Nephron (organoid): Measurements from ENCODE around the gene MECR.
"Not testable (repeated sequence)": the region's sequence is repeated elsewhere in the genome, so short reads cannot be mapped to it uniquely, and the experiment has no call there.

Experiments used
- H3K27ac Mint-ChIP-seq, 3 experiments: 2 replicates each; pipeline ENCODE4 v1.8.0; 2020; ENCODE audit warnings: mixed read lengths in 3 of 3, mild to moderate bottlenecking in 2 of 3, moderate library complexity in 1 of 3
- H3K27me3 Mint-ChIP-seq: 2 replicates; pipeline ENCODE4 v1.8.0; 2021; ENCODE audit warnings: low read depth, mild to moderate bottlenecking, moderate library complexity, mixed read lengths
- H3K36me3 Mint-ChIP-seq: 2 replicates; pipeline ENCODE4 v1.8.0; 2020; ENCODE audit warnings: low read depth, mixed read lengths
- H3K4me1 Mint-ChIP-seq: 2 replicates; pipeline ENCODE4 v1.8.0; 2020; ENCODE audit warnings: mixed read lengths
- H3K4me3 Mint-ChIP-seq, 3 experiments: 2 replicates each; pipeline ENCODE4 v1.8.0; 2020; ENCODE audit warnings: mild to moderate bottlenecking in 3 of 3, mixed read lengths in 3 of 3, moderate library complexity in 2 of 3
- H3K9me3 Mint-ChIP-seq: 2 replicates; pipeline ENCODE4 v1.8.0; 2020; ENCODE audit warnings: mixed read lengths
- CTCF ChIP-seq, 3 experiments: fragments of 200-600 bp; sonication (generic); IDR thresholded peaks; one replicate each; pipeline ENCODE4 v1.5.0; 2021; ENCODE audit warnings: antibody characterized with exemption in 3 of 3; ENCODE audit not compliant: unreplicated experiment in 3 of 3

Gene MECR

DNA sequence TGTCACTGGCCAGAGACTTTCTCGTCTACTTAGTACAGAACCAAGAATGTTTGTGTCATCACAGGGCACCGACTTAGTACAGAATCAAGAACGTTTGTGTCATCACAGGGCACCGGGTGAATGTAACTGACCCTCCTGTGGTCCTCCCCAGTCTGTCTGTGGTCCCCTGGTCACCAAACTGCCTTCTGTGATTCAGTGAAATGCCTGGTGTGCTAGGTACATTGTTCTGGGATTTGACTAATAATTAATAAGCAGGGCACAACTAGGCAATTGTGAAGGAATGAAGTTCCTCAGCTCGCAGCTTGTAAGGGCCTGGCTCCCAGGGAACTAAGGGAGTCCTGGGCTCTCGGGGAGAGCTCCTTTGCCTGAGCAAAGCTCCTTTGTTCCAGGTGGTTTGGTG, 7.2 kb downstream of the MECR start:
- H3K4me3 Mint-ChIP-seq: no peak overlapping the region
- no peaks in the 10 kb centered on the region for H3K9me3 Mint-ChIP-seq
- no peak for TF ChIP-seq CTCF (IDR thresholded peaks at IDR 0.05; ENCODE audit: unreplicated experiment in 3 of 3)
- H3K4me1 Mint-ChIP-seq: no peaks in the 10 kb centered on the region
- peaks cover 7% of the 10 kb centered on the region for H3K36me3 Mint-ChIP-seq
- no peaks in the 10 kb centered on the region for H3K27me3 Mint-ChIP-seq
- H3K27ac Mint-ChIP-seq: no peak overlapping the region

DNA sequence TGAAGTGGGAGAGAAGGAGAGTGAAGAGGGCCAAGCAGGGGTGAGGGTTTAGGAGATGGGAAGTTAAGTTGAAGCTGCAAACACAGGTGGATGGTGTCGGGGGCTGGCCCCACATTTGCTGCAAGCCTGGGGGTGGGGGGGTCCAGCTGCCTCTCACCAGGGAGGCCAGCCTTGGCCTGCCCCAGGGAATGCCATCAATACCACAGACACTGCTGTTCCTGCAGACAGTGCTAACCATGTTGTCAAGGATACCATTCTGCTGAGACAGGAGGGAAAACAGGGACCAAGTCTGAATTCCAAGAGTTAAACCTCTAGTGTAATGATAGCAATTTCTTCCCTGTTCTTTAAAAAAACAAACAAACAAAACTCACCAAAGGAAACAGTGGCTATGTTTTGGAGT, 8.0 kb downstream of the MECR start:
- H3K36me3 Mint-ChIP-seq: peaks cover 8% of the 10 kb centered on the region
- no peaks in the 10 kb centered on the region for H3K4me1 Mint-ChIP-seq
- no peak for TF ChIP-seq CTCF (IDR thresholded peaks at IDR 0.05; ENCODE audit: unreplicated experiment in 3 of 3)
- no peak overlapping the region for H3K27ac Mint-ChIP-seq
- no peaks in the 10 kb centered on the region for H3K27me3 Mint-ChIP-seq
- no peaks in the 10 kb centered on the region for H3K9me3 Mint-ChIP-seq
- no peak overlapping the region for H3K4me3 Mint-ChIP-seq

DNA sequence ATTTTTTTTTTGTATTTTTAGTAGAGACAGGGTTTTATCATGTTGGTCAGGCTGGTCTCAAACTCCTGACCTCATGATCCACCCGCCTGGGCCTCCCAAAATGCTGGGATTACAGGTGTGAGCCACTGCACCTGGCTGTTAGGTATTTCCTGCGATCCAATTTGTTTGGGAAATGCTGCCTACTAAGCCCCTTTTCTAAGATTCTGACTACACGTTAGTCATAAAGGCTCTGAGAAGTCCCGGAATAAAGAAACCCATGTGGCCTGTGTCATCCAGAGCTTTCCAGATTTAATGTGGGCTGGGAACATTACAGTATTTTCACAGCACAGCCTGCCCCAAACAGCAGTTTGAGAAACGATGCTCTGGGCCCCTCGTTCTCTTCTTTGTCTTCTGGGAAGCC, 8.5 kb downstream of the MECR start:
- H3K9me3 Mint-ChIP-seq, H3K4me3 Mint-ChIP-seq, H3K27me3 Mint-ChIP-seq, H3K27ac Mint-ChIP-seq, H3K4me1 Mint-ChIP-seq: not testable (repeated sequence)
- H3K36me3 Mint-ChIP-seq: peaks cover 12% of the 10 kb centered on the region

DNA sequence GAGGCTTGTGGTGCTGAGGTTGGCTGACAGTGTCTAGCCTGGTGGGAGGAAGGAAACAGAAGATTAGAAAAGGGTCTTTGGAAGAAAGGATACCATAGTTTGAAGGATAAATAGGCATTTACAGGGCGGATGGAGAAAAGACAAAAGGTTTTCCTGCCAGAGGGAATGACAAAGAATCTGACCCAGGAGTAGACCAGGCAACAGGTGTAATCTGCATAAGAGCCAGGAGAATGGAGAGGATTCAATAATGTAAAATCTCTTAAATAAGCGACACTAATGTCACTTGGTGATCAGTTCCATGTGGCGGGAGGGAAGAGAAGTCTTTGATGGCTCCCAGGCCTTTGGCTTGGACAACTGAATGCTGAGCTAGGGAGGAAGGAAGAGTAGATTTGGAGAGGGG, 9.4 kb downstream of the MECR start:
- Mint-ChIP-seq H3K27ac (no peak overlapping the region), H3K27me3 (no peaks in the 10 kb centered on the region), H3K9me3 (no peaks in the 10 kb centered on the region), H3K36me3 (peaks cover 16% of the 10 kb centered on the region), H3K4me1 (peaks cover 3% of the 10 kb centered on the region), H3K4me3 (no peak overlapping the region)
- no peak for TF ChIP-seq CTCF (IDR thresholded peaks at IDR 0.05; ENCODE audit: unreplicated experiment in 3 of 3)

DNA sequence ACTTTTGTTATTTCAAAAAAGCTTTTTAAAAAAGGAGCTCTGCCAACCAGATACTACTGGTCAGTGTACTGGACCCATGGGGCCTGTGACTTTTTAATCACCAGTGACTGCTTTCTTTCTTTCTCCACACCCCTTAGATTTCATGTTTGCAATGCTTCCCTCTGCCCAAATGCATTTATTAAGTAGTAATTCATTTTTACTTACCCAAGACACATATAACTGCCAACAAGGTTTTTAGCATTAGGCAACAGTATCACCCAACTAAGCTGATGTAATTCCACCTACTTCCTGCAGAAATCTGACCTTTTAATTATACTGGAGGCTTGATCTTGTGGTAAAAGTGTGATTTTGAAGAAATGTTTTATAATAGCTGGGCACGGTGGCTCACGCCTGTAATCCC, 12.5 kb downstream of the MECR start:
- H3K27me3 Mint-ChIP-seq: no peaks in the 10 kb centered on the region
- H3K4me3 Mint-ChIP-seq: no peak overlapping the region
- TF ChIP-seq CTCF (IDR thresholded peaks at IDR 0.05; ENCODE audit: unreplicated experiment in 3 of 3): no peak
- H3K4me1 Mint-ChIP-seq: peaks cover 6% of the 10 kb centered on the region
- H3K27ac Mint-ChIP-seq: no peak overlapping the region
- H3K9me3 Mint-ChIP-seq: no peaks in the 10 kb centered on the region
- H3K36me3 Mint-ChIP-seq: peaks cover 31% of the 10 kb centered on the region

DNA sequence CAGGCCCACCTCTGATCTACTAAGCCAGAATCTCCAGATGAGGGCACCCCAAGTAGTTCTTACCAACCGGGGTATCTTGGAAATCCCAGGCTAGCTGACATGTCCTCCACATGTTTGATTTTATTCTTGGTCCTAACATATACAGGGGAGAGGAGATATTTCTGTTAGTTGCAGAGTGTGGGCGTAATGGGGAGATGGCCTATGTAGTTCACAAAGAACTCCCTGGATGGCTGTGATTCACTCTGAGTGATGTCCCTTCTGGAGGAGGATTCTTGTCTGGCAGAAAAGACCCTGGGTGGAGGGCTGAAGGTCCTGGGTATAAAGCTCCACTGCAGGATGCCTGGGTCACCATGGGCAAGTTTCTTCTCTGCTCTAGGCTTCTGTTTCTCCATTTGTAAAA, 13.1 kb downstream of the MECR start:
- peaks cover 6% of the 10 kb centered on the region for H3K4me1 Mint-ChIP-seq
- H3K4me3 Mint-ChIP-seq: no peak overlapping the region
- no peaks in the 10 kb centered on the region for H3K27me3 Mint-ChIP-seq
- H3K27ac Mint-ChIP-seq: no peak overlapping the region
- H3K36me3 Mint-ChIP-seq: peaks cover 35% of the 10 kb centered on the region
- no peaks in the 10 kb centered on the region for H3K9me3 Mint-ChIP-seq
- no peak for TF ChIP-seq CTCF (IDR thresholded peaks at IDR 0.05; ENCODE audit: unreplicated experiment in 3 of 3)

- H3K4me1 Mint-ChIP-seq: peaks cover 6% of the 10 kb centered on the region
These were observed 17.7 kb downstream of the MECR start for GRCh38 chr1:29213055-29213454.

More at GRCh38 chr1:29213055-29213454, 17.7 kb downstream of the MECR start:
- H3K9me3 Mint-ChIP-seq: no peaks in the 10 kb centered on the region
- H3K4me3 Mint-ChIP-seq: no peak overlapping the region
- H3K36me3 Mint-ChIP-seq: peaks cover 48% of the 10 kb centered on the region
- TF ChIP-seq CTCF (IDR thresholded peaks at IDR 0.05; ENCODE audit: unreplicated experiment in 3 of 3): no peak
- H3K27me3 Mint-ChIP-seq: no peaks in the 10 kb centered on the region
- no peak overlapping the region for H3K27ac Mint-ChIP-seq
